LNCaP clone FGC (cell line): ENCODE measurements around the gene PIP5KL1.

Experiments used
- DNase-seq: peaks from one replicate; pipeline ENCODE4 v3.0.0-alpha.2; 2011; ENCODE audit warnings: low read depth
- H3K4me3 ChIP-seq: 2 replicates; pipeline ENCODE4 v1.5.1; 2011; ENCODE audit warnings: mild to moderate bottlenecking, low read depth, low read length, control low read depth
- CTCF ChIP-seq: IDR thresholded peaks from 2 replicates; pipeline ENCODE4 v1.5.1; 2012; ENCODE audit warnings: mild to moderate bottlenecking; ENCODE audit not compliant: control insufficient read depth, insufficient read depth; ENCODE audit errors: extremely low read depth

The PIP5KL1 gene

DNA sequence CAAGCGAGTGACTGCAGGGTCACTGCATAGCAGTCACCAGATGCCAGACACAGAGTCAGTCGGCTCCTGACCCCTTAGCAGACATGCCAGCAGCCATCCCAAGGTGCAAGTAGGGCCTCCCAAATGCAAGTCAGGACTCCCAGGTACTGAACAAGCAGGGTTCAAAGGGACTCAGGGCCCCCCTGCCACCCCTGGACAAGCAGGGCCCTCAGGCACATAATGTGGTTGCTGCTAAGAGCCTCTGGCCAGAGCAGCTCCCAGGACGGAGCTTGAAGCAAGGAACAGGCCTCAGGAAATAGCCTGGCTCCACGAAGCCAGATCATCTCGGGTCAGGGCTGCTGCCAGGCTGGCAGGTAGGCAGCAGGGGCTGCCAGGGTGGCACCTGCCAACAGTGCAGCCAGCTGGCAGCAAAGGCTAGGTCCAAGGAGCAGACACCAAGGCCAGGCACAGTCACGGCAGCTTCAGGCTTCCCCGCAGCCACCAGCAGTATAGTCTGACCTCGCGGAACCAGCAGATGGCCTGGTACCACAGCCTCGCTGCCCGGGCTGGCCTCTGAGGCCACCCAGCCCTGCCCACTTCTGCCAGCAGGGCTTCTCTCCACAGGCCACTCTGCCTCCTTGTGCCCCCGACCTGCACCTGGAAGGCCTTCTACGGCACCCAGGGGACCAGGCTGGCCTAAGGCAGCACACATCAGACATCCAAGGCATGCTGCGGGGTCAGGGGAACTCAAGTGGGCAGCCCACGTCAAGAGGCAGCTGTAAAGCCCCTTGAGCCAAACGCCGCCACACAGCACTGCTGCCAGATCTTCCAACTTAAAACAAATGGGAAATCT lies 42.8 kb upstream of the PIP5KL1 start:
- no peak overlapping the region for H3K4me3 ChIP-seq
- no peak for TF ChIP-seq CTCF
- DNase-seq, result no peak

- no peak for DNase-seq
- no peak for TF ChIP-seq CTCF
- H3K4me3 ChIP-seq, result no peak overlapping the region
These were observed 41.8 kb upstream of the PIP5KL1 start for GRCh38 chr9:127972236-127972871.

GRCh38 chr9:127971357-127972235 lies 41.0 kb upstream of the PIP5KL1 start:
- no peak for DNase-seq
- no peak overlapping the region for H3K4me3 ChIP-seq
- no peak for TF ChIP-seq CTCF

- TF ChIP-seq CTCF, result no peak
- no peak overlapping the region for H3K4me3 ChIP-seq
- DNase-seq, result no peak
These were observed 40.1 kb upstream of the PIP5KL1 start for GRCh38 chr9:127970401-127971313.

DNA sequence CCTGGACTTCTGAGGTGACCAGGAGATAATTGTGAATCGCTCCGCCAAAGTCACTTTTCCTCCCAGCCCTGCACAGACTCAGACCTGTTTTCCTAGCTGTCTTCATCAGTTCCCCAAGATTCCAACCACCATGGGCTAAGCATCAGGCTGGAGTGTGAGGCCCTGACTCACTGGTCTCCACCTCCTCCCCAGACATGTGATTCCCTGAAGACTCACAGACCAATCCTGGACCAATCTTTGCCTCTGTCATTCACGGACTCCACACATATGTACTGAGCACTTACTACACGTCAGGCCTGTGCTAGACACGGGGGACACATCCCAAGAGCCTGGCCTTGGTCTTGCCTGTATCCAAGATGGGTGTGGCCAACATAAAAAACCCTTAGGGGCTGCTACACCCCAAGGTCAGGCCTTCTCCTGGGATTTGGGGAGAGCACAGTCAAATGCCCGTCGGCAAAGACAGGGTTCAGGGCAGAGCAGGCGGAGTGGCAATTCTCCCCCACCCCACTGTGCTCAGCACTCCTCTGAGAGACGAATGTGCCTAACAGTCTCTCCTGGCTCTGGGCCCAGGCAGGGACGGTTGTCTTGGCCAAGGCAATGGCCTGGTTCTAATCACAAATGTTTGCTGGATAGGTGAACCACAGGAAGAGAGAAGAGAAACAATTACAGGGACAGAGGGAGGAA lies 38.3 kb upstream of the PIP5KL1 start:
- no peak for TF ChIP-seq CTCF
- DNase-seq, result no peak
- peak overlapping the region; percentile 18 for H3K4me3 ChIP-seq
